Aorta (tissue), 5 donors: Measurements from ENCODE around the gene TPM4. TPM values are rescaled to one million over a fixed set of nuclear protein-coding genes. Genes with fewer than 3 reads are reported as not detected.
"Not testable (repeated sequence)": the region's sequence is repeated elsewhere in the genome, so short reads cannot be mapped to it uniquely, and the experiment has no call there.

ENCODE experiments used
- ATAC-seq: fragments of 200-7000 bp; cut with Tn5 transposase; one replicate; pipeline ENCODE4 v1.9.1; 2022; ENCODE audit warnings: moderate library complexity; ENCODE audit not compliant: low FRiP score
- DNase-seq, 2 donors: peaks; one replicate each; pipeline ENCODE4 v3.0.0-alpha.2; 2020
- H3K27ac ChIP-seq, 2 donors: one replicate each; pipeline ENCODE4 v1.5.1; 2013; ENCODE audit warnings: low read length in 2 of 2, mild to moderate bottlenecking in 2 of 2, moderate library complexity in 2 of 2, control low read depth in 1 of 2, inconsistent platforms in 1 of 2, low read depth in 1 of 2
- H3K27me3 ChIP-seq, 2 donors: one replicate each; pipeline ENCODE4 v1.6.1; 2013; ENCODE audit warnings: control low read depth in 1 of 2, low read length in 1 of 2, mild to moderate bottlenecking in 1 of 2, moderate library complexity in 1 of 2; ENCODE audit not compliant: insufficient read depth in 2 of 2, control insufficient read depth in 1 of 2
- H3K36me3 ChIP-seq, 2 donors: one replicate each; pipeline ENCODE4 v1.6.1; 2013; ENCODE audit warnings: control low read depth in 1 of 2, low read length in 1 of 2, mild to moderate bottlenecking in 1 of 2; ENCODE audit not compliant: insufficient read depth in 2 of 2, control insufficient read depth in 1 of 2
- H3K4me1 ChIP-seq, 2 donors: one replicate each; pipeline ENCODE4 v1.6.1; 2013; ENCODE audit warnings: low read length in 2 of 2, control low read depth in 1 of 2, mild to moderate bottlenecking in 1 of 2, moderate library complexity in 1 of 2; ENCODE audit not compliant: insufficient read depth in 2 of 2, control insufficient read depth in 1 of 2
- H3K4me3 ChIP-seq, 2 donors: one replicate each; pipeline ENCODE4 v1.5.1; 2013; ENCODE audit warnings: low read length in 2 of 2, control low read depth in 1 of 2, mild to moderate bottlenecking in 1 of 2
- H3K9me3 ChIP-seq: one replicate; pipeline ENCODE4 v1.6.1; 2013; ENCODE audit warnings: mild to moderate bottlenecking, low read length; ENCODE audit not compliant: control insufficient read depth
- WGBS, 2 donors: extraction: QIAGEN DNeasy Blood & Tissue Kit; methylation state at CpG; one replicate each; pipeline ENCODE4 v1.1.7; 2013; 5-methylcytosine and 5-hydroxymethylcytosine counted together
- intact Hi-C, 2 donors: fragments of 100-400 bp; cut with DNase I; formaldehyde crosslinking; loops; one replicate each; pipeline versions ENCODE4 v1.14.2 to v1.15.0; 2022
- polyA plus RNA-seq, 2 donors: library from polyadenylated mRNA; stranded (reverse); fragments of 200-250 nt; gene quantifications; one replicate each; pipeline ENCODE4 v1.2.3, GENCODE V29; 2013
- total RNA-seq, 2 donors: library from RNA; stranded (reverse); fragmentation: NEBNext Ultra II Directional; extraction: Animal tissue kit (Norgen Biotek cat#: 25700); gene quantifications; one replicate each; pipeline ENCODE4 v1.2.1, GENCODE V29; 2021
- donor health status: healthy with polysubstance abuse.
- donor health status: Bipolar disorder and iron deficiency.
- donor health status: DM: no; HTN: no; CAD: no.
- donor health status: DM: no; HTN: no; CAD: no.
- donor health status: DM: yes; HTN: yes; CAD: no.

TPM4 gene
- total and polyA plus RNA-seq, 4 donors, result 695 to 1,409 (median 869) TPM

DNA sequence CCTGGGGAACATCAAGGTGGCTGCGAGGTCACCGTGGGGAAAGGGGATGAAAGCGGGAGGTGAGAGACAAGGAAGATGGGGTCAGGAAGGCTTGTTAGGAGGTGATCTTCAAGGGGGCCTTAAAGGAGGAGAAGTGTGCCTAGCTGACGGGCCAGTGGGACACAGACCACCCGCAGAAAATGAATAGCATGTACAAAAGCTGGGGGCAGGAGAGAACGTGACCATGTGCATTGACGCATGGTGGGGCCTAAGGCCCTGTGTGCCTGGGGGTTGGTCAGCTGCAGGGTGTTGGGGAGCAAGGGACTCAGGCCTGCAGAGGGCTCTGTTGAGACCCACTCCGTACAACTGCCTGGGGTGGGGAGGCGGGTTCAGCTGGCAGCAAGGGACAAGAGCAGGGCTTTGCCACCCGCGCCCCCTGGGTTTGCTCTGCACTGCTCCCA is 41.3 kb downstream of the TPM4 start:
- ATAC-seq, result peak; percentile 39
- no peak for DNase-seq
- Histone ChIP-seq H3K4me1 (peaks cover 0 to 1% of the 10 kb centered on the region in 2 donors), H3K9me3 (no peaks in the 10 kb centered on the region), H3K27me3 (no peaks in the 10 kb centered on the region), H3K4me3 (no peak overlapping the region), H3K27ac (no peak overlapping the region), H3K36me3 (peaks cover 5 to 6% of the 10 kb centered on the region in 2 donors)
- intact Hi-C loops, result loop anchor here in 1 of 2 donors (10.0 kb wide), 1 partner anchor 67 kb away; the partner anchor contains the start of gene FAM32A
- WGBS, 2 donors, result 79 to 86% methylated on average over 11 of the region's 11 CpGs

DNA sequence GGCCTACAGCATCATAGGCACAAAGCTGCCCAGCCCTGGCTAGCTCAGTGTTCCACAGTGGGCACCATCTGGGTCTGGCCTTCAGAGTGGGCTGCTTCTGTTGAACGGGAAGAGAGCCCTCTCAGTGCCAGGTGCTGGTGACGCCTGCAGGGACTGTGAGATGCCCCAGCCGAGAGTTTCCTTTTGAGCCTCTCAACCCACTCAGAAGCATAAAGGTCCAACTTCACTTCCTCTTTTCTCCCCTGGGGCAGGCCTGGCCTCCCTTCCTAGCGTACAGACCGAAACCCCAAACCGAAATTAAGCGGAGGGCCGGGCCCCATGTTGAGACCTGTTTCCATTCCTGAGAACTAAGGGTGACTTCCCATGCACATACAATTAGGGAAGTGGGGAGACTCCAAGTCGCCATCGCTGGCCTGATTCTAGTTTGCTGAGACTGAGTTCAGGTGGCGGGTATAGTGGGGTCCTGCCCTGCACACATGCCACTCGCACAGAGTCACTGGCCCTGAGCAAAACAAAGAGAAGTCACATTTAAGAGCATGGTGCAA is 42.3 kb downstream of the TPM4 start:
- Histone ChIP-seq H3K4me1 (no peaks in the 10 kb centered on the region), H3K27ac (no peak overlapping the region), H3K9me3 (no peaks in the 10 kb centered on the region), H3K4me3 (no peak overlapping the region), H3K36me3 (peaks cover 5 to 6% of the 10 kb centered on the region in 2 donors), H3K27me3 (no peaks in the 10 kb centered on the region)
- peak in 1 of 2 donors; percentile 70 for DNase-seq
- intact Hi-C loops, result loop anchor here in 1 of 2 donors (10.0 kb wide), 1 partner anchor 66 kb away; the partner anchor contains the start of gene FAM32A
- peak; percentile 57 for ATAC-seq
- 87 to 91% methylated on average over 12 of the region's 12 CpGs for WGBS, 2 donors

DNA sequence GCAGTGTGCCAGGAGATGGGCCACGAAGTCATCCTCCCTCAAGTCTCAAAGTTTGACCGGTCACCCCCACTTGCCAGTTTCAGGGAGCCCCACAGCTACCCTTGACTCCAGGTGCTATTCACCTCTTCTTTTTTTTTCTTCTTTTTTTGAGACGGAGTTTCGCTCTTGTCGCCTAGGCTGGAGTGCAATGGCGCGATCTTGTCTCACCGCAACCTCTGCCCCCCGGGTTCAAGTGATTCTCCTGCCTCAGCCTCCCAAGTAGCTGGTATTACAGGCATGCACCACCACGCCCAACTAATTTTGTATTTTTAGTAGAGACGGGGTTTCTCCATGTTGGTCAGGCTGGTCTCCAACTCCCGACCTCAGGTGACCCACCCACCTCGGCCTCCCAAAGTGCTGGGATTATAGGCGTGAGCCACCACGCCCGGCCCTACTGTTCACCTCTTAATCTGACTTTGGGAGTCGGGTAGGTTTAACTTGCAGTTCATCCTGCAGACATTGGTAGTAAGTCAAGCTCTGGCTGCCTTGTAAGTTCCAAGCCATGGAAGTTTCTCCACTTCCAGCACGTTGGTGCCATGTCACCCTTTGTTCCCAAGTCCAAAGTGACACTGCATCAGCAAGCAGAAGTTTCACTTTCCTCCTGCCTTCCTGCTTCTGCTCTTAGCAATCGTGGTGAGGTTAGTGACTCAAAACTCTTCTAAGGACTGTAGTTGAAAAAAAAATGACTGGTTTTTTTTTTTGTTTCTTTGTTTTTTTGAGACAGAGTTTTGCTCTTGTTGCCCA is 43.0 kb downstream of the TPM4 start:
- not testable (repeated sequence) for H3K27ac ChIP-seq, H3K9me3 ChIP-seq, H3K27me3 ChIP-seq, H3K4me3 ChIP-seq, DNase-seq, H3K4me1 ChIP-seq, ATAC-seq, H3K36me3 ChIP-seq
- WGBS, 2 donors, result 90 to 91% methylated on average over 19 of the region's 19 CpGs
- intact Hi-C loops, result loop anchor here in 1 of 2 donors (10.0 kb wide), 1 partner anchor 66 kb away; the partner anchor contains the start of gene FAM32A

DNA sequence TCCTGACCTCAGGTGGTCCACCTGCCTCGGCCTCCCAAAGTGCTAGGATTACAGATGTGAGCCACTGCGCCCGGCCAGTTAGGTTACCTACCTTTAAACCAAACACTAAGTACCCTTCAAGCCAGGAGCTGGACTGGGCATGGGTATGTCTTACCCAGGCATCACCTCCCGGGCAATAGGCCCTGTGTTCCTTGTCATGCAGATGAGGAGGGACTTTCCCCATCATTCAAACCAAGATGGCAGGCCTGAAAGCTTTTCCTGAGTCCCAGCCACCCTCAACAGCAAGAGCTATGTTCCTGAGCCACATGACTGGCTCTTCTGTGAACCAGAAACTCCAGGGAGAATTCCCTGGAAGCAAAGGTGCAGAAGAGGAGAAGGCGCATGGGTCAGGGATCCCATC is 44.8 kb downstream of the TPM4 start:
- no peak for DNase-seq
- intact Hi-C loops, result no loop called here

DNA sequence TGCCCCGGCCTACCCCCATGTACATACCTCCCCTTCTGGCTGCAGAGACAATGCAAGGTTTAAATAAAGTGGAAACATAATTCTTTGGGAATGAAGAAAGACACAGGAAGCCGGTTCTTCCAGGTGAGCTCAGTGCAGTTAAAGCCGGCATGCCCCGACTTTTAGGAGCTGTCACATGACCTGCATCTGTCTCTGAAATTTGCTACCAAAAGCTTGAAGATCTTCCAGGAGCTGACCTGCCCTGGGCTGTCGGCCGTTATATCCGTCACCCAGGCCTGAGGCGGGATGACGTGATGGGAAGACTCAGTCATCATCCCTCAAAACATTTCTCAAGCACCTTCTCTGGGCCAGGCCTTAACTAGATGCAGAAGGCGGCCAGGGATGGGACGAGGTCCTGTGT is 45.7 kb downstream of the TPM4 start:
- no peaks in the 10 kb centered on the region for H3K4me1 ChIP-seq
- intact Hi-C loops, result no loop called here
- no peak overlapping the region for H3K27ac ChIP-seq
- H3K9me3 ChIP-seq, result no peaks in the 10 kb centered on the region
- H3K4me3 ChIP-seq, result no peak overlapping the region
- ATAC-seq (no peak), DNase-seq (no peak)
- H3K27me3 ChIP-seq, result no peaks in the 10 kb centered on the region
- 92 to 94% methylated on average over 11 of the region's 11 CpGs for WGBS, 2 donors
- peaks cover 5 to 8% of the 10 kb centered on the region in 2 donors for H3K36me3 ChIP-seq

More for the DNA sequence above, 44.8 kb downstream of the TPM4 start:
- peaks cover 5 to 6% of the 10 kb centered on the region in 2 donors for H3K36me3 ChIP-seq
- no peak for ATAC-seq
- no peaks in the 10 kb centered on the region for H3K27me3 ChIP-seq
- no peak overlapping the region for H3K4me3 ChIP-seq
- H3K4me1 ChIP-seq, result no peaks in the 10 kb centered on the region
- WGBS, 2 donors, result 76 to 90% methylated on average over 5 of the region's 5 CpGs
- no peak overlapping the region for H3K27ac ChIP-seq
- H3K9me3 ChIP-seq, result no peaks in the 10 kb centered on the region

DNA sequence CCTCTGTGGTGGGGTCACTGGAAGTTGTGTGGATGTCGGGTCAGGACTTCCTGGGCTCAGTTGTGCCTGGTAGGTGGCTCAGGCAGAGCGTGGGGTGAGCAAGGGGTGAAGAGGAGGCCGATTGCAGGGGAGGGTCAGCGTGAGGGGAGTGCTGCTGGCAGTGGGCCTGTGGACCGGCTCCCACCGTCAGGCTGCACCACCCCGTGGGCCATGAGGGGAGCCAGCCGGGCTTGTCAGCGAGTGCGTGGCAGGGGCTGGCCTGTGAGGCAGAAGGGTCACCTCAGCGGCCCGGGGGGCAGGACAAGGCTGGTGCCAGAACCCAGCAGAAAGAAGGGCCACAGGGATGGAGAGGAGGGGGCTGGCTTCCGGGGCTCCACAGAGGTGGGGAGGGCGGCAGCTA is 48.7 kb downstream of the TPM4 start:
- intact Hi-C loops, result no loop called here

DNA sequence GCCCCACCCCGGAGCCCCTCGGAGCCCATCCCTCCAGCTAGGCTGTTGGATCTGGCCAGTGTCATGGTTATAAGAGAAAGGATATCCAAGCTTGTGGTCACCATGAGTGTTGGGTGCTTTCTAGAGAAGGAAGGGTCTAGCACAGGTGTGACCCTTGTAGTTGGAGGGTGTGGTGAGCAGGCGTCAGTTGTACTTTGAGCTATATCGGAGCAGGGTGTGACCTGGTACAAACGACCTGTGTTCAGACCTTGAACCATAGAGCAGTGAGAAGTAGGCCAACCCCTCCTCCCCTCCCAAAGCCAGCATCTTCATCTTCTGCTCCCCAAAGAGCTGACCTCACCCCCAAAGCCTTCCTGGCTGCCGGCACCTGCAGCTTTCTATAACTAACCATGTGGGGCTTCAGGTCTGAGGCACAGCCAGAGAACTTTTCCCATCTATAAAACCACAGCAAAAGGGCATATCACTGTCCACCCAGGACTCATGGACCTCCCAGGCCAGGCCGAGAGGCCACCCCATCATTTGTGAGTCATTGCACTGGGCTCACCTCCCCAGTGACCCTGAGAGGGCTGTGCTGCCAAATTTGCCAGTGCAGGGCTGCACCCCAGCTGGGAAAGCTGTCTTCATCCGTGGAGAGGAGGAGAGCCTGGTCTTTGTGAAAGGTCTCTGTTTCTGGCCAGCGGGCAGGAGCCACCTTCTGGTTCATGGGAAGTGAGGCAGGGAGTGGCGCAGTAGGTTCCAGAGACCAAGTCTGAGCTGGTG is 49.6 kb downstream of the TPM4 start:
- Histone ChIP-seq H3K4me3 (no peak overlapping the region), H3K27me3 (no peaks in the 10 kb centered on the region), H3K4me1 (no peaks in the 10 kb centered on the region), H3K36me3 (peaks cover 0 to 15% of the 10 kb centered on the region in 2 donors), H3K9me3 (no peaks in the 10 kb centered on the region), H3K27ac (no peak overlapping the region)
- 77 to 78% methylated on average over 10 of the region's 10 CpGs for WGBS, 2 donors
- no peak for ATAC-seq
- intact Hi-C loops, result no loop called here
- DNase-seq, result no peak

More for the DNA sequence above, 48.7 kb downstream of the TPM4 start:
- no peak overlapping the region for H3K4me3 ChIP-seq
- peaks cover 0 to 15% of the 10 kb centered on the region in 2 donors for H3K36me3 ChIP-seq
- H3K4me1 ChIP-seq, result no peaks in the 10 kb centered on the region
- WGBS, 2 donors, result 88 to 89% methylated on average over 14 of the region's 14 CpGs
- ATAC-seq, result no peak
- DNase-seq, result no peak
- H3K27me3 ChIP-seq, result no peaks in the 10 kb centered on the region
- no peaks in the 10 kb centered on the region for H3K9me3 ChIP-seq
- no peak overlapping the region for H3K27ac ChIP-seq

DNA sequence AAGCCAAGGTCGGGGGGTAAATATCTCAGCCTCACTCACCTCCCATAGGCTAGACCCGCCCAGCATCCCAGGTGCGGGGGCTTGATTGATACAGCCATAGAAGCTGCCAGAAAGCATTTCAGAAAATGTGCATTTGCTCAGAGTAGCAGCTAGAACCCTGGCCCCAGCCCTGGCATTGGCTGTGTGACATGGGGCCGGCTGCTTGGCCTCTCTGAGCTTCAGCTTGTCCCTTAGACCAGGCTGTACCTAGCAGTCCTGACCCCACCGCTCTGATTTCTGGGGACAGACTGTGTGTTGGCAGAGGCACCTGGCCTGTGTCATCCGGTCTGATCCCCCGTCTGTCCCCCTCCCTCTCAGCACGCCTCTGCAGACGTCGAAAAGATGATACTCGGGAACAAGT is 50.8 kb downstream of the TPM4 start:
- no peaks in the 10 kb centered on the region for H3K9me3 ChIP-seq
- H3K4me3 ChIP-seq, result no peak overlapping the region
- intact Hi-C loops, result no loop called here
- ATAC-seq (no peak), DNase-seq (no peak)
- peaks cover 0 to 13% of the 10 kb centered on the region in 2 donors for H3K36me3 ChIP-seq
- no peak overlapping the region for H3K27ac ChIP-seq
- WGBS, 2 donors, result 82 to 91% methylated on average over 11 of the region's 11 CpGs
- H3K4me1 ChIP-seq, result no peaks in the 10 kb centered on the region
- no peaks in the 10 kb centered on the region for H3K27me3 ChIP-seq
